Vagina (tissue), 2 donors: Measurements from ENCODE around the gene ZNF672.

Experiments
- POLR2A ChIP-seq, 2 donors: fragments of 450-650 bp; IDR thresholded peaks; one replicate each; pipeline ENCODE4 v1.6.1; 2017; ENCODE audit warnings: antibody characterized with exemption in 2 of 2, mild to moderate bottlenecking in 2 of 2, moderate library complexity in 2 of 2
- TF ChIP-seq, protein P1 (sequence below), 3 experiments: fragments of 450-650 bp in 2 of 3; fragments of 200-600 bp in 1 of 3; sonication (generic) in 1 of 3; IDR thresholded peaks; one replicate each; pipeline ENCODE4 v1.5.1; 2017 to 2019; ENCODE audit warnings: antibody characterized with exemption in 3 of 3, mild to moderate bottlenecking in 2 of 3, moderate library complexity in 2 of 3

DNA sequence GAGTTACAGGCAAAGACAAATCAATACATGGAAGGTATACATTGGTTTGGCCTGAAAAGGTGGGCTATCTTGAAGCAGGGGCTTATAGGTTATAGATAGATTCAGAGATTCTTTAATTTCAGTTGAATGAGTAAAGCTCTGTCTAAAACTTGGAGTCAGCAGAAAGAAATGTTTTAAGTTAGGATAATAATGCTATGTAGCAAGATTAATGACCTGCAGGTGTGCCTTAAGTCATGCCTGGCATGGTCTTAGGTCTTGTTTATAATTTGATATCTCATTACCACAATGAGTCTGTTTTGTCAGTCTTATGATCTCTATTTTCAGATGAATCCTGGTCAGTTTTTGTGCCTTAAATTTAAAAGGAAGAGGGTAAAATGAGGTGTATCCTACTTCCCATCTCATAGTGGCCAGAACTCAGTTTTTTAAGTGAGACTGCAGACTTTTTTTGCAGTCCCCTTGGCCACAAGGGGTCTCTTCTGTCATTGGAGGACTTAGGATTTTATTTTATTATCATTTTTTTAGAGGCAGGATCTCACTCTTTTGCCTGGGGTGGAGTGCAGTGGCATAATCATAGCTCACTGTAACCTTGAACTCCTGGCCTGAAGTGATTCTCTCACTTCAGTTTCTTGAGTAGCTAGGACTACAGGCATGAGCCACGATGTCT, 46.7 kb downstream of the ZNF672 start:
- TF ChIP-seq, protein P1, sequence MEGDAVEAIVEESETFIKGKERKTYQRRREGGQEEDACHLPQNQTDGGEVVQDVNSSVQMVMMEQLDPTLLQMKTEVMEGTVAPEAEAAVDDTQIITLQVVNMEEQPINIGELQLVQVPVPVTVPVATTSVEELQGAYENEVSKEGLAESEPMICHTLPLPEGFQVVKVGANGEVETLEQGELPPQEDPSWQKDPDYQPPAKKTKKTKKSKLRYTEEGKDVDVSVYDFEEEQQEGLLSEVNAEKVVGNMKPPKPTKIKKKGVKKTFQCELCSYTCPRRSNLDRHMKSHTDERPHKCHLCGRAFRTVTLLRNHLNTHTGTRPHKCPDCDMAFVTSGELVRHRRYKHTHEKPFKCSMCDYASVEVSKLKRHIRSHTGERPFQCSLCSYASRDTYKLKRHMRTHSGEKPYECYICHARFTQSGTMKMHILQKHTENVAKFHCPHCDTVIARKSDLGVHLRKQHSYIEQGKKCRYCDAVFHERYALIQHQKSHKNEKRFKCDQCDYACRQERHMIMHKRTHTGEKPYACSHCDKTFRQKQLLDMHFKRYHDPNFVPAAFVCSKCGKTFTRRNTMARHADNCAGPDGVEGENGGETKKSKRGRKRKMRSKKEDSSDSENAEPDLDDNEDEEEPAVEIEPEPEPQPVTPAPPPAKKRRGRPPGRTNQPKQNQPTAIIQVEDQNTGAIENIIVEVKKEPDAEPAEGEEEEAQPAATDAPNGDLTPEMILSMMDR (IDR thresholded peaks at IDR 0.05), result no peak
- no peak for TF ChIP-seq POLR2A (IDR thresholded peaks at IDR 0.05)
